HepG2 (cell line): Measurements from ENCODE around the gene KISS1R. TPM values are rescaled to one million over a fixed set of nuclear protein-coding genes. Genes with fewer than 3 reads are reported as not detected.
A peak's percentile ranks its signal among the peaks of the same experiment; 100 is the strongest.

Experiments
- ATAC-seq: fragments of 200-7000 bp; cut with Tn5 transposase; 3 replicates; pipeline ENCODE4 v1.9.1; 2020; ENCODE audit warnings: mild to moderate bottlenecking, moderate library complexity
- BruUV-seq: library from RNA; stranded (reverse); fragments of 400-500 nt; replicated peaks from 2 replicates; lab custom pipeline; 2021; lab: Mats Ljungman, UMichigan
- CTCF ChIA-PET: fragments of 300-600 bp; formaldehyde crosslinking; extraction: SDS; loops from one replicate; lab custom pipeline; 2021; ENCODE audit warnings: low total read pairs, inconsistent platforms, low intra/inter-chr PET ratio; lab: Yijun Ruan, JAX
- POLR2A ChIA-PET: fragments of 350-600 bp; sonication (Branson Sonifier 250); formaldehyde crosslinking; loops from one replicate; lab custom pipeline; 2020; ENCODE audit warnings: antibody characterized with exemption, inconsistent platforms; lab: Yijun Ruan, JAX
- DNase-seq: peaks from one replicate; pipeline ENCODE4 v3.0.0-alpha.2; 2015; ENCODE audit warnings: low spot score
- FAIRE-seq: peaks from 3 replicates; lab custom pipeline; 2011; peaks lifted over from hg19 to GRCh38; lab: Jason Lieb, UNC
- H2AFZ ChIP-seq: one replicate; pipeline ENCODE4 v1.6.1; 2011; ENCODE audit warnings: low read length, inconsistent platforms
- H3K27ac ChIP-seq: fragments of 300-600 bp; 3 replicates; pipeline ENCODE4 v1.8.0; 2011; ENCODE audit warnings: mixed run types, mild to moderate bottlenecking, mixed read lengths, low read length, inconsistent platforms; ENCODE audit not compliant: insufficient read depth; ENCODE audit errors: extremely low read length
- H3K27me3 ChIP-seq, 2 experiments: fragments of 200-600 bp in 1 of 2; 2 replicates in 1 of 2; 3 replicates in 1 of 2; pipeline versions ENCODE4 v1.6.0 to v1.8.0; 2011; ENCODE audit warnings: low read length in 2 of 2, mild to moderate bottlenecking in 2 of 2, moderate library complexity in 2 of 2, inconsistent platforms in 1 of 2; ENCODE audit not compliant: insufficient read depth in 2 of 2, control insufficient read depth in 1 of 2
- H3K36me3 ChIP-seq, 2 experiments: fragments of 200-600 bp in 1 of 2; replicated peaks in 1 of 2; 2 replicates in 1 of 2; 3 replicates in 1 of 2; pipeline versions ENCODE4 v1.5.1 to v1.8.0; 2011; ENCODE audit warnings: low read length in 2 of 2, inconsistent platforms in 1 of 2; ENCODE audit not compliant: insufficient read depth in 2 of 2, control insufficient read depth in 1 of 2
- H3K4me1 ChIP-seq: 2 replicates; pipeline ENCODE4 v1.5.1; 2012; ENCODE audit warnings: low read length, inconsistent platforms; ENCODE audit not compliant: insufficient read depth
- H3K4me2 ChIP-seq: 2 replicates; pipeline ENCODE4 v1.6.0; 2011; ENCODE audit warnings: low read depth, low read length, inconsistent platforms
- H3K4me3 ChIP-seq, 3 experiments: fragments of 200-600 bp in 1 of 3; sonication (generic), shearing (Covaris generic) in 1 of 3; replicated peaks in 1 of 3; 2 replicates each; pipeline ENCODE4 v1.5.1; 2011 to 2016; ENCODE audit warnings: low read length in 3 of 3, inconsistent platforms in 2 of 3, low read depth in 2 of 3, mild to moderate bottlenecking in 2 of 3, control low read depth in 1 of 3, mixed read lengths in 1 of 3; ENCODE audit not compliant: insufficient read depth in 1 of 3
- H3K79me2 ChIP-seq: one replicate; pipeline ENCODE4 v1.6.1; 2011; ENCODE audit warnings: low read length, inconsistent platforms; ENCODE audit not compliant: insufficient read depth
- H3K9ac ChIP-seq: 2 replicates; pipeline ENCODE4 v1.6.0; 2011; ENCODE audit warnings: mild to moderate bottlenecking, low read depth, low read length, inconsistent platforms; ENCODE audit not compliant: insufficient read depth
- H3K9me3 ChIP-seq: 2 replicates; pipeline ENCODE4 v1.5.1; 2012; ENCODE audit warnings: mild to moderate bottlenecking, low read length
- H4K20me1 ChIP-seq: 2 replicates; pipeline ENCODE4 v1.6.0; 2011; ENCODE audit warnings: inconsistent platforms, mild to moderate bottlenecking, low read length, moderate library complexity; ENCODE audit not compliant: insufficient read depth
- AGO1 ChIP-seq: fragments of 200-400 bp; formaldehyde crosslinking; IDR thresholded peaks from 2 replicates; pipeline ENCODE4 v1.6.1; 2017; ENCODE audit warnings: mild to moderate bottlenecking, low read depth, low read length, moderate library complexity; ENCODE audit not compliant: poor library complexity, severe bottlenecking
- AKAP8 ChIP-seq: sonication (generic); formaldehyde crosslinking; IDR thresholded peaks from 2 replicates; pipeline ENCODE4 v1.5.1; 2020; ENCODE audit warnings: mild to moderate bottlenecking, missing genetic modification reagents
- HNRNPLL ChIP-seq: fragments of 200-400 bp; formaldehyde crosslinking; IDR thresholded peaks from 2 replicates; pipeline ENCODE4 v1.6.1; 2017; ENCODE audit warnings: mild to moderate bottlenecking, low read depth, low read length; ENCODE audit not compliant: poor library complexity, severe bottlenecking
- ZNF260 ChIP-seq: sonication (generic); formaldehyde crosslinking; IDR thresholded peaks from 2 replicates; pipeline ENCODE4 v1.4.0; 2020; ENCODE audit warnings: missing genetic modification reagents, low read depth, mild to moderate bottlenecking, borderline replicate concordance
- ZNF335 ChIP-seq: sonication (generic); formaldehyde crosslinking; IDR thresholded peaks from 2 replicates; pipeline ENCODE4 v1.4.0; 2020; ENCODE audit warnings: missing genetic modification reagents
- ZNF775 ChIP-seq: sonication (generic); formaldehyde crosslinking; IDR thresholded peaks from 2 replicates; pipeline ENCODE4 v1.4.0; 2020; ENCODE audit warnings: missing genetic modification reagents, mild to moderate bottlenecking, moderate library complexity, borderline replicate concordance
- WGBS: methylation state at CpG from one replicate; pipeline ENCODE4 v1.1.6; 2017; ENCODE audit warnings: low lambda C conversion rate; 5-methylcytosine and 5-hydroxymethylcytosine counted together
- in situ Hi-C: cut with HindIII; loops from 2 replicates; pipeline ENCODE4 v1.10.0; 2017; ENCODE audit warnings: low pct_unique_long_range_greater_than_20kb; ENCODE audit not compliant: extremely low pct_ligation_motif_present
- intact Hi-C: fragments of 100-400 bp; cut with micrococcal nuclease; formaldehyde crosslinking; loops from one replicate; pipeline ENCODE4 v1.10.0; 2022; ENCODE audit not compliant: unreplicated experiment
- polyA plus RNA-seq, 8 experiments: library from polyadenylated mRNA; depleted of rRNA in 3 of 8; stranded (reverse) in 7 of 8; unstranded in 1 of 8; fragments of >200 nt; fragmentation: Illumina TruSeq in 4 of 8; extraction: Trizol in 4 of 8; gene quantifications; 2 replicates each; pipeline versions ENCODE4 v1.2.1 to v1.2.3, GENCODE V29; 2011 to 2016; ENCODE audit warnings: low read depth in 4 of 8, missing spikeins in 1 of 8, mixed read lengths in 1 of 8; ENCODE audit not compliant: insufficient read depth in 1 of 8
- total RNA-seq, 5 experiments: library from RNA; depleted of rRNA; stranded (reverse); fragments of >200 nt; fragmentation: Illumina TruSeq; extraction: Trizol; gene quantifications; 2 replicates each; pipeline ENCODE4 v1.2.3, GENCODE V29; 2016; ENCODE audit warnings: low read depth in 1 of 5
- TF ChIP-seq, protein P1 (sequence below): sonication (generic); formaldehyde crosslinking; conservative IDR thresholded peaks from 2 replicates; pipeline ENCODE4 v1.4.0; 2020; ENCODE audit warnings: mild to moderate bottlenecking, missing genetic modification reagents, moderate library complexity

KISS1R gene
- total and polyA plus RNA-seq, 2 of the 13 experiments (the other 11 are each of a cell fraction or from before 2014, with no cell fraction given), result 1.1 to 10.2 TPM

DNA sequence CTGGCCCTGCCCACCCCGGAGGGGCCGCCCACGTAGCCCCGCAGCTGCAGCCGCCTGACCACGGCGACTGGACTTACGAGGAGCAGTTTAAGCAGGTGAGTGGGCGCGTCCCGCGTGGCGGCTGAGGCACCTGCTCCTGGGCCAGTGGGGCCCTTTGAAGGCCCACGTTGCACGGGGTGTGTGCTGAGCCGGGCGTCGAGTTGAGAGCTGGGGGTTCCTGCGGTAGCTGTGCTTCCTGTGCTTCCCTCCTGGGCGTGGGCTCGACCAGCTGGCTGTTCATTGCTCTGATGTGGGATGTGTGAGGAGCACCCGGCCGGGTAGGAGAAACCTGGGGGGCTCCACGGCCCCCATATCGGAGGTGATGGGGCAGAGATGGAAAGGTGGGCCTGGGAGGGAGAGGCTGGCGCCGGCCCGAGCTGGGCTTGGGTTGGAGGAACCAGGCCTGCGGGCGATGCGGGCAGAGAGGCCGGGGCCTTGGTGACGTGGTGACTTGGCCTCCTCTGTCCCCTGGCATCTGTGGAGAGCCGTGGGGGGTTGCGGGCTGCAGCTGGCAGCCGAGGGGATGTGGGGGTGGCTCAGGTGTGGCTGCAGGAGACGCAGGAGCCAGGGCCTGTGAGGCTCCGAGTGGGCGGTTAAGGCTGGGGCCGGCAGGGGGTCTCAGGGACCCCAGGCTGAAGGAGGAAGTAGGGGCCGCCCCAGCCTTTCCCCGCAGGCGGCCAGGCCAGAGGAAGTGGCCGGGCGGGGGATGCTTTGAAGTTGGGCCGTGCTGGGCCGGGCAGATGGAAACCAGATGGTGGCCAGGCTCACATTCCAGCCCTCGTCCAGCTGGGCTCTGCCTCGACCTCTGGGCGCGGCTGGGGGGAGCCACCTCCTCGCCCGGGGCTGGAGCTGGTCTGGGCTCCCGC, 15.8 kb downstream of the KISS1R start (continued):
- TF ChIP-seq AGO1, result no peak
- TF ChIP-seq ZNF335 (CRISPR knock-in tag), result no peak
- TF ChIP-seq ZNF775 (CRISPR knock-in tag), result no peak
- TF ChIP-seq AKAP8 (CRISPR knock-in tag), result peak; percentile 71; the same call in 1 of the 2 replicates

DNA sequence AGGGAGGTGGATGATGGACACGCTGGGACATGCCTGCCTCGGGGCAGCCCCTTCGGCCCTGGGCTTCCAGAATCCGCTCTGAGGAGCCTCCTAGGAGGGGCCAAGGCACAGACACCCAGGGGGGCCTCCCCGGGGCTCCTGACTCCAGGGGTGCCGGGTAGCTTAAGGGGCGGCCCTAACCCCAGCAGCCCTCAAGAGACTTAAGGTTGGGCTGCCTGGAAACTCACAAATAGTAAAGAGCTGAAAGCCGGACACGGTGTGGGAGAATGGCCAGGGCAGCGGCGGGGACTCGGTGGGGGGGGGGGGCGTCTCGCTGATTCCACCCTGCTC, 16.4 kb downstream of the KISS1R start:
- peak overlapping the region; percentile 55 for H3K27ac ChIP-seq
- FAIRE-seq (no peak), ATAC-seq (no peak), DNase-seq (no peak)
- no peaks in the 10 kb centered on the region for H3K27me3 ChIP-seq
- TF ChIP-seq, protein P1, sequence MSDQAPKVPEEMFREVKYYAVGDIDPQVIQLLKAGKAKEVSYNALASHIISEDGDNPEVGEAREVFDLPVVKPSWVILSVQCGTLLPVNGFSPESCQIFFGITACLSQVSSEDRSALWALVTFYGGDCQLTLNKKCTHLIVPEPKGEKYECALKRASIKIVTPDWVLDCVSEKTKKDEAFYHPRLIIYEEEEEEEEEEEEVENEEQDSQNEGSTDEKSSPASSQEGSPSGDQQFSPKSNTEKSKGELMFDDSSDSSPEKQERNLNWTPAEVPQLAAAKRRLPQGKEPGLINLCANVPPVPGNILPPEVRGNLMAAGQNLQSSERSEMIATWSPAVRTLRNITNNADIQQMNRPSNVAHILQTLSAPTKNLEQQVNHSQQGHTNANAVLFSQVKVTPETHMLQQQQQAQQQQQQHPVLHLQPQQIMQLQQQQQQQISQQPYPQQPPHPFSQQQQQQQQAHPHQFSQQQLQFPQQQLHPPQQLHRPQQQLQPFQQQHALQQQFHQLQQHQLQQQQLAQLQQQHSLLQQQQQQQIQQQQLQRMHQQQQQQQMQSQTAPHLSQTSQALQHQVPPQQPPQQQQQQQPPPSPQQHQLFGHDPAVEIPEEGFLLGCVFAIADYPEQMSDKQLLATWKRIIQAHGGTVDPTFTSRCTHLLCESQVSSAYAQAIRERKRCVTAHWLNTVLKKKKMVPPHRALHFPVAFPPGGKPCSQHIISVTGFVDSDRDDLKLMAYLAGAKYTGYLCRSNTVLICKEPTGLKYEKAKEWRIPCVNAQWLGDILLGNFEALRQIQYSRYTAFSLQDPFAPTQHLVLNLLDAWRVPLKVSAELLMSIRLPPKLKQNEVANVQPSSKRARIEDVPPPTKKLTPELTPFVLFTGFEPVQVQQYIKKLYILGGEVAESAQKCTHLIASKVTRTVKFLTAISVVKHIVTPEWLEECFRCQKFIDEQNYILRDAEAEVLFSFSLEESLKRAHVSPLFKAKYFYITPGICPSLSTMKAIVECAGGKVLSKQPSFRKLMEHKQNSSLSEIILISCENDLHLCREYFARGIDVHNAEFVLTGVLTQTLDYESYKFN (CRISPR knock-in tag), result 0 out of 2 replicates have a peak, but pooled peaks have one; percentile 0
- no peak for TF ChIP-seq ZNF260 (CRISPR knock-in tag)
- peak; percentile 4 for TF ChIP-seq HNRNPLL
- H3K4me2 ChIP-seq, result peak overlapping the region; percentile 36; the same call in 1 of the 2 replicates
- ChIA-PET CTCF (interaction anchor here (0.6 kb wide), 1 partner anchor 10 kb away, joined by 3 read pairs; no protein-coding TSS in a partner anchor), POLR2A (interaction anchor here (0.6 to 5.6 kb wide), 7 partner anchors 10 to 51 kb away, joined by 3 to 50 read pairs (median 3); no protein-coding TSS in a partner anchor)
- H3K4me3 ChIP-seq, result peak overlapping the region in 1 of 3 experiments; percentile 37; a peak in 1 of 6 replicates
- no peak overlapping the region for H2AFZ ChIP-seq
- peaks cover 80% of the 10 kb centered on the region for H3K79me2 ChIP-seq
- H3K4me1 ChIP-seq, result peaks cover 92% of the 10 kb centered on the region
- no peaks in the 10 kb centered on the region for H3K9me3 ChIP-seq
- BruUV-seq, result no TSS peak
- WGBS, result 87% methylated on average over 7 of the region's 14 CpGs
- intact Hi-C loops, result loop anchor here (2.0 kb wide), 1 partner anchor 25 kb away; no protein-coding TSS in a partner anchor
- in situ Hi-C loops, result no loop called here
- peaks cover 39% of the 10 kb centered on the region; the same call in 1 of the 2 replicates for H4K20me1 ChIP-seq
- H3K9ac ChIP-seq, result peak overlapping the region; percentile 8; the same call in 1 of the 2 replicates
- H3K36me3 ChIP-seq, result peaks cover 16 to 64% of the 10 kb centered on the region in 2 experiments; a peak in 4 of 5 replicates
